Mucosa of rectum (tissue), 2 donors: Measurements from ENCODE around the gene SS18L1.

Experiments
- H3K27ac ChIP-seq, 2 donors: one replicate each; pipeline ENCODE4 v1.7.0; 2013; ENCODE audit warnings: inconsistent platforms in 2 of 2, low read depth in 2 of 2, low read length in 2 of 2
- H3K27me3 ChIP-seq, 2 donors: one replicate each; pipeline ENCODE4 v1.7.0; 2013; ENCODE audit warnings: low read length in 2 of 2; ENCODE audit not compliant: control insufficient read depth in 2 of 2, insufficient read depth in 2 of 2
- H3K36me3 ChIP-seq, 2 donors: one replicate each; pipeline ENCODE4 v1.7.0; 2013; ENCODE audit warnings: low read length in 2 of 2; ENCODE audit not compliant: control insufficient read depth in 2 of 2, insufficient read depth in 2 of 2
- H3K4me1 ChIP-seq, 2 donors: one replicate each; pipeline ENCODE4 v1.7.0; 2013; ENCODE audit warnings: low read length in 2 of 2, mild to moderate bottlenecking in 1 of 2; ENCODE audit not compliant: control insufficient read depth in 2 of 2, insufficient read depth in 2 of 2
- H3K4me3 ChIP-seq, 2 donors: one replicate each; pipeline ENCODE4 v1.7.0; 2013; ENCODE audit warnings: low read length in 2 of 2
- H3K9ac ChIP-seq, 2 donors: one replicate each; pipeline ENCODE4 v1.7.0; 2013; ENCODE audit warnings: low read length in 2 of 2, low read depth in 1 of 2, mild to moderate bottlenecking in 1 of 2
- H3K9me3 ChIP-seq, 2 donors: one replicate each; pipeline ENCODE4 v1.7.0; 2013; ENCODE audit warnings: low read length in 2 of 2; ENCODE audit not compliant: control insufficient read depth in 2 of 2
- donor health status: healthy.
- donor health status: Normal muscosa, but diverticular disease.

Gene SS18L1

DNA sequence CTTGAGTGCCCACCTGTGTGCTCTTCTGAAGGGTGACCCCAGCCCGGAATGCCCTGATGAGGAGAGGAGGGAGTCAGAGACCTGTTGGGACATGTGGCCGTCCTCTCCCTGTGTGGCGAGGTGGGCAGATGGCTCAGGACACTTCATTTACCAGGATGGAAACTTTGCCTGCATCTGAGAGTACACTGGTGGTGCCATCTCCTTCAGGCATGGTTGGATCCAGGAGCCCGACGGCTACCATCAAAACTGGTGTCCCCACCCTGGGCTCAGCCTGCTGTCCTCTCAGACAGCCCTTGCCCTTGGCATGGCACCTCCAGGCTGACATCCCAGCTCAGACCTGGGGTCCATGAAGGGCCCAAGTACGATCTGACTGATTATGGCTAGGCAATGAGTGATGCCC, 87.7 kb downstream of the SS18L1 start:
- peaks cover 0 to 2% of the 10 kb centered on the region in 2 donors for H3K27me3 ChIP-seq

More for the DNA sequence above, 87.7 kb downstream of the SS18L1 start:
- H3K4me1 ChIP-seq: peaks cover 3% of the 10 kb centered on the region in 2 donors
- H3K36me3 ChIP-seq: no peaks in the 10 kb centered on the region
- H3K9ac ChIP-seq: no peak overlapping the region
- no peaks in the 10 kb centered on the region for H3K9me3 ChIP-seq
- H3K27ac ChIP-seq: no peak overlapping the region
- H3K4me3 ChIP-seq: no peak overlapping the region
